SJSA1 (cell line): ENCODE results near the gene FFAR3. TPM values are rescaled to one million over a fixed set of nuclear protein-coding genes. Genes with fewer than 3 reads are reported as not detected.
A peak's percentile ranks its signal among the peaks of the same experiment; 100 is the strongest.
"Not testable (repeated sequence)": the region's sequence is repeated elsewhere in the genome, so short reads cannot be mapped to it uniquely, and the experiment has no call there.

ENCODE experiments used
- DNase-seq, 2 experiments: peaks; one replicate each; pipeline ENCODE4 v3.0.0-alpha.2; 2015 to 2020; ENCODE audit warnings: low spot score in 2 of 2, low read depth in 1 of 2
- H3K27ac ChIP-seq: fragments of 250-450 bp; sonication (Bioruptor Pico); 2 replicates; pipeline ENCODE4 v1.5.1; 2020; ENCODE audit warnings: mild to moderate bottlenecking, moderate library complexity
- H3K27me3 ChIP-seq: fragments of 250-450 bp; sonication (Bioruptor Pico); replicated peaks from 2 replicates; pipeline ENCODE4 v1.5.1; 2020; ENCODE audit warnings: mild to moderate bottlenecking, moderate library complexity
- H3K36me3 ChIP-seq: fragments of 250-450 bp; sonication (Bioruptor Pico); 2 replicates; pipeline ENCODE4 v1.5.1; 2020; ENCODE audit warnings: mild to moderate bottlenecking
- H3K4me1 ChIP-seq: fragments of 250-450 bp; sonication (Bioruptor Pico); replicated peaks from 2 replicates; pipeline ENCODE4 v1.6.1; 2021; ENCODE audit warnings: mild to moderate bottlenecking
- H3K4me3 ChIP-seq: fragments of 250-450 bp; sonication (Bioruptor Pico); 2 replicates; pipeline ENCODE4 v1.5.1; 2020; ENCODE audit warnings: mild to moderate bottlenecking
- H3K9me3 ChIP-seq: fragments of 250-450 bp; sonication (Bioruptor Pico); replicated peaks from 2 replicates; pipeline ENCODE4 v1.5.1; 2020; ENCODE audit warnings: mild to moderate bottlenecking
- total RNA-seq: library from RNA; depleted of rRNA; stranded (reverse); fragments of >200 nt; shearing (Covaris generic); gene quantifications from 2 replicates; pipeline ENCODE4 v1.2.3, GENCODE V29; 2014

Gene FFAR3
- total RNA-seq, 1 experiment from 2014 or later, result not detected

GRCh38 chr19:35349614-35350521, 8.4 kb upstream of the FFAR3 start:
- Histone ChIP-seq H3K27ac (no peak overlapping the region), H3K27me3 (peaks cover 11% of the 10 kb centered on the region), H3K4me3 (no peak overlapping the region), H3K36me3 (no peaks in the 10 kb centered on the region), H3K4me1 (no peaks in the 10 kb centered on the region), H3K9me3 (no peaks in the 10 kb centered on the region)
- DNase-seq, result no peak

GRCh38 chr19:35350591-35350990, 7.7 kb upstream of the FFAR3 start:
- Histone ChIP-seq H3K36me3 (no peaks in the 10 kb centered on the region), H3K27me3 (peaks cover 11% of the 10 kb centered on the region), H3K27ac (no peak overlapping the region), H3K9me3 (no peaks in the 10 kb centered on the region), H3K4me3 (no peak overlapping the region), H3K4me1 (no peaks in the 10 kb centered on the region)
- DNase-seq, result no peak

GRCh38 chr19:35351411-35352176, 6.7 kb upstream of the FFAR3 start:
- Histone ChIP-seq H3K27me3 (peaks cover 11% of the 10 kb centered on the region), H3K36me3 (no peaks in the 10 kb centered on the region), H3K4me1 (no peaks in the 10 kb centered on the region), H3K4me3 (no peak overlapping the region), H3K27ac (no peak overlapping the region), H3K9me3 (no peaks in the 10 kb centered on the region)
- no peak for DNase-seq

- Histone ChIP-seq H3K27ac (no peak overlapping the region), H3K4me3 (no peak overlapping the region), H3K36me3 (no peaks in the 10 kb centered on the region), H3K27me3 (peaks cover 11% of the 10 kb centered on the region), H3K9me3 (no peaks in the 10 kb centered on the region), H3K4me1 (no peaks in the 10 kb centered on the region)
- DNase-seq, result no peak
Measured at GRCh38 chr19:35352177-35352447, 6.1 kb upstream of the FFAR3 start.

DNA sequence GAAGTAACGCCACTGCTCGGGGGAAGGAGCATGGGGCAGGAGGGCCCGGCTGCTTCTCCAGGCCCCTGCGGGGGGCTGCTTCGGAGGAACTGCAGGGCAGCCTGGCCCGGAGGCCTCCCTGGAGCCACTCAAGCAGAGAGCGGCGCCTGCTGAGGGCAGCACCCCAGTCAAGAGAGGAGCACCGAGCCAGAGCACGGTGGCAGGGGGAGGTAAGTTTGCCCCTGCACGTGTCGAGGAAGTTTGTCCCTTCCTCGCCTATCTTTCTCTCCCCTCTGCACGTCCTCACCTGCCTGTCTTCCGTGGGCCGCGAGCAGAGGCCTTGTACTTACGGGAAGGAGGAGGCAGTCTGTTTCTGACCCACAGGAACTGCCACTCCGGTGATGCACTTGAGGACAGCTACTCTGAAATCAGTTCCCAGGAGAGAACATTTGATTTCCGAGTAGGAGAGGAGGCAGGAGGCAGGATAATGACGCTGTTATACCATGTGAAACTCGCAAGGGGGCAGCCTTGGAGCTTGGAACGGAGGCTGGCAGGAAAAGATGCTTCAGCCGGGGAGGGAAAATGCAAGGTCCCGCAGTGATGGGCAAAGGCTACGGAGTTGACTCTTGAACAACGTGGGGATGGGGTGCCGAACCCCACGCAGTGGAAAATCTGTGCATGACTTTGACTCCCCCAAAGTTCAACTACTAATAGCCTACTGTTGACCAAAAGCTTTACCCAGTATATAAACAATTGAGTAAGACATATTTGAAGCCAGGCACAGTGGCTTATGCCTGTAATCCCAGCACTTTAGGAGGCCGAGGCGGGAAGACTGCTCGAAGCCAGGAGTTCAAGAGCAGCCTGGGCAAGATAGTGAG, 5.6 kb upstream of the FFAR3 start:
- Histone ChIP-seq H3K27me3 (peaks cover 17% of the 10 kb centered on the region), H3K36me3 (no peaks in the 10 kb centered on the region), H3K9me3 (no peaks in the 10 kb centered on the region), H3K27ac (no peak overlapping the region), H3K4me1 (no peaks in the 10 kb centered on the region), H3K4me3 (no peak overlapping the region)
- DNase-seq, result peak in 1 of 2 experiments; percentile 44

- Histone ChIP-seq H3K27me3 (peaks cover 22% of the 10 kb centered on the region), H3K4me1 (no peaks in the 10 kb centered on the region), H3K27ac (no peak overlapping the region), H3K9me3 (no peaks in the 10 kb centered on the region), H3K4me3 (no peak overlapping the region), H3K36me3 (no peaks in the 10 kb centered on the region)
- no peak for DNase-seq
Measured at GRCh38 chr19:35353635-35354034, 4.6 kb upstream of the FFAR3 start.

- Histone ChIP-seq H3K4me1 (no peaks in the 10 kb centered on the region), H3K27ac (no peak overlapping the region), H3K36me3 (no peaks in the 10 kb centered on the region), H3K27me3 (peaks cover 21% of the 10 kb centered on the region), H3K4me3 (no peak overlapping the region), H3K9me3 (no peaks in the 10 kb centered on the region)
- no peak for DNase-seq
Measured at GRCh38 chr19:35354898-35355297, 3.4 kb upstream of the FFAR3 start.

DNA sequence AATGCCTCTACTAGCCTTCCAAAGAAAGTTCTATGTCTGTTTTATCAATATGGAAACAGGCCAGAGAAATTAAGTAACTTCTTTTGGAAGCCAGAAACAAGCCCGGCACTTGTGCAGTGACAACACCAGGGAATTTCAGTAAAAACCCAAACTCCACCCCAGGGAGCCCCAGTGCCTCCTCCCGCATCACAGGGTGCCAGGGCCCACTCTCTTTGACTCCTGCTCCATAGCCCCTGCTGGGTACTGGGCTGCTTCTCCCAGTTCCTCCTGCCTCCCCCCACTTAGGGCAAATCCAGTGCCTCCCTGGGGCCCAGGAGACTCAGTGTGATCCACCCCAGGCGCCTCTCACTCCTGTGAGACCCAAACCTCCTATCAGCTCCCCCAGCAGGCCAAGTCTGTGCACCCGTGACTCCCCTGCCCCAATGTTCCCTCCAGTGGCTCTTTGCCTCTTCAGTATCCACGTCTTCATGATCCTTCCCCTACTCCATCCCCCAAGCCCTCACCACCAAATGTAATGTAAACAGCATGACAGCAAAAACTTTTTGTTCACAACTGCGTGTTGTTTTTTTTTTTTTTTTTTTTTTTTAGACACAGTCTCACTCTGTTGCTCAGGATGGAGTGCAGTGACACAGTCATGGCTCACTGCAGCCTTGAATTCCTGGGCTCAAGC, 2.3 kb upstream of the FFAR3 start:
- Histone ChIP-seq H3K9me3 (no peaks in the 10 kb centered on the region), H3K27ac (no peak overlapping the region), H3K4me1 (no peaks in the 10 kb centered on the region), H3K36me3 (no peaks in the 10 kb centered on the region), H3K4me3 (no peak overlapping the region), H3K27me3 (peaks cover 19% of the 10 kb centered on the region; the same call in 1 of the 2 replicates)
- DNase-seq, result no peak

DNA sequence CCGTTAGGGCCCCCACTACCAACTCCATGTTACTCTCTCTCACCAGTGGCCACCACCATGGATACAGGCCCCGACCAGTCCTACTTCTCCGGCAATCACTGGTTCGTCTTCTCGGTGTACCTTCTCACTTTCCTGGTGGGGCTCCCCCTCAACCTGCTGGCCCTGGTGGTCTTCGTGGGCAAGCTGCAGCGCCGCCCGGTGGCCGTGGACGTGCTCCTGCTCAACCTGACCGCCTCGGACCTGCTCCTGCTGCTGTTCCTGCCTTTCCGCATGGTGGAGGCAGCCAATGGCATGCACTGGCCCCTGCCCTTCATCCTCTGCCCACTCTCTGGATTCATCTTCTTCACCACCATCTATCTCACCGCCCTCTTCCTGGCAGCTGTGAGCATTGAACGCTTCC, 574 bp downstream of the FFAR3 start:
- not testable (repeated sequence) for H3K9me3 ChIP-seq, H3K4me1 ChIP-seq, DNase-seq, H3K36me3 ChIP-seq, H3K4me3 ChIP-seq, H3K27ac ChIP-seq
- H3K27me3 ChIP-seq, result peaks cover 22% of the 10 kb centered on the region

GRCh38 chr19:35359395-35359794, 1.1 kb downstream of the FFAR3 start:
- not testable (repeated sequence) for H3K4me1 ChIP-seq, DNase-seq, H3K9me3 ChIP-seq, H3K4me3 ChIP-seq, H3K36me3 ChIP-seq, H3K27ac ChIP-seq
- H3K27me3 ChIP-seq, result peaks cover 21% of the 10 kb centered on the region

- H3K27me3 ChIP-seq, result peaks cover 21% of the 10 kb centered on the region
- H3K27ac ChIP-seq, H3K9me3 ChIP-seq, H3K4me1 ChIP-seq, DNase-seq, H3K36me3 ChIP-seq, H3K4me3 ChIP-seq: not testable (repeated sequence)
Measured at GRCh38 chr19:35360081-35360480, 1.8 kb downstream of the FFAR3 start.

DNA sequence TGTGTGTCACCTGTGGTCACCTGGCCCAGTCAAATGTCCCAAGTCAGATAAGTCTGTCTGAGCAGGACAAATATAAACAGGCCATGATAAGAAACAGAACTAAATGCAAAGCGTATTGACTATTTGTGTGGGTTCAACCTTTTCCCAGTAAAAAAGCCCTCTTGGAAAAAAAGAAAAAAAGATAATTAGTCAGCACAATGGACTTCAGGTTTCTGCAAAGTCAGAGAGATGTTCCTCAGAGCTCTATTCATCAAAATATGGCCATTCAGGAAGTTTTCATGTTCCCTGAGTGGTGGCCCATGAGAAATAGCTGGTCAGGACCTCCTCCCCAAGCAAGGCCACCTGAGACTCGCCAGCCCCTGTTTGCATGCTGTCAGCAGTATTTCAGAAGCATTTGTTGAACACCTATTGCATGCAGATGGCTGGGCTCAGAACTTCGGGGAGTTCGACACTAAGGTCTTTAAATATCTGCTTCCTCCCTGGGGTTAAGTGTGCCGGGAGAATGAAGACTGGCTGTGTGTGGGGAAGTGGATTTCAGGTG, 2.7 kb downstream of the FFAR3 start:
- no peak for DNase-seq
- no peaks in the 10 kb centered on the region for H3K36me3 ChIP-seq
- no peak overlapping the region for H3K4me3 ChIP-seq
- peaks cover 21% of the 10 kb centered on the region for H3K27me3 ChIP-seq
- H3K27ac ChIP-seq, result no peak overlapping the region
- no peaks in the 10 kb centered on the region for H3K9me3 ChIP-seq
- H3K4me1 ChIP-seq, result no peaks in the 10 kb centered on the region
